Pons (tissue), 1 donor: ENCODE measurements around the gene MUC7.
"Not testable (repeated sequence)": the region's sequence is repeated elsewhere in the genome, so short reads cannot be mapped to it uniquely, and the experiment has no call there.

Experiments used
- DNase-seq: peaks from one replicate; pipeline ENCODE4 v3.0.0-alpha.2; 2016; ENCODE audit warnings: low spot score

Gene MUC7

GRCh38 chr4:70471897-70472296, at the start of gene MUC7:
TSS of gene MUC7 (plus strand) at chr4:70472197. CDS start at chr4:70474022, 1,825 bp downstream.
- no peak for DNase-seq

- no peak for DNase-seq
Observed at GRCh38 chr4:70425306-70425705, 46.7 kb upstream of the MUC7 start.

GRCh38 chr4:70426789-70427188, 45.2 kb upstream of the MUC7 start:
- DNase-seq, result no peak

- no peak for DNase-seq
Observed at GRCh38 chr4:70437197-70437596, 34.8 kb upstream of the MUC7 start.

GRCh38 chr4:70442474-70442873, 29.5 kb upstream of the MUC7 start:
- DNase-seq, result no peak

- no peak for DNase-seq
Observed at GRCh38 chr4:70443329-70443728, 28.7 kb upstream of the MUC7 start.

- no peak for DNase-seq
Observed at GRCh38 chr4:70449220-70449619, 22.8 kb upstream of the MUC7 start.

- no peak for DNase-seq
Observed at GRCh38 chr4:70452946-70453345, 19.1 kb upstream of the MUC7 start.

GRCh38 chr4:70463335-70463734, 8.7 kb upstream of the MUC7 start:
- DNase-seq, result no peak

GRCh38 chr4:70473679-70474078, 1.7 kb downstream of the MUC7 start:
- no peak for DNase-seq

- DNase-seq, result no peak
Observed at GRCh38 chr4:70488748-70489147, 16.8 kb downstream of the MUC7 start.

- peak; percentile 80 for DNase-seq
Observed at GRCh38 chr4:70496231-70496630, 24.2 kb downstream of the MUC7 start.

- DNase-seq, result not testable (repeated sequence)
Observed at GRCh38 chr4:70501838-70502237, 29.8 kb downstream of the MUC7 start.

- no peak for DNase-seq
Observed at GRCh38 chr4:70504733-70505132, 32.7 kb downstream of the MUC7 start.

- DNase-seq, result peak; percentile 63
Observed at GRCh38 chr4:70505151-70505748, 33.3 kb downstream of the MUC7 start.

GRCh38 chr4:70508801-70509200, 36.8 kb downstream of the MUC7 start:
- no peak for DNase-seq

GRCh38 chr4:70511365-70511764, 39.4 kb downstream of the MUC7 start:
- no peak for DNase-seq

GRCh38 chr4:70515367-70516250, 43.6 kb downstream of the MUC7 start:
- DNase-seq, result no peak

- DNase-seq, result no peak
Observed at GRCh38 chr4:70518269-70518668, 46.3 kb downstream of the MUC7 start, which contains the start of gene AMTN. TSS of gene AMTN (plus strand) at chr4:70518569. CDS start at chr4:70518778, 209 bp downstream.

GRCh38 chr4:70518716-70519115, 46.7 kb downstream of the MUC7 start:
- no peak for DNase-seq

GRCh38 chr4:70522626-70523025, 50.6 kb downstream of the MUC7 start:
- no peak for DNase-seq

- no peak for DNase-seq
Observed at GRCh38 chr4:70530997-70531396, 59.0 kb downstream of the MUC7 start.

GRCh38 chr4:70531981-70532380, 60.0 kb downstream of the MUC7 start:
- DNase-seq, result no peak
